HepG2 (cell line): ENCODE measurements around the gene RRN3. TPM values are rescaled to one million over a fixed set of nuclear protein-coding genes. Genes with fewer than 3 reads are reported as not detected.
A peak's percentile ranks its signal among the peaks of the same experiment; 100 is the strongest.

ENCODE experiments used
- ARID4A ChIP-seq: sonication (generic); formaldehyde crosslinking; IDR thresholded peaks from 2 replicates; pipeline ENCODE4 v1.5.0; 2020; ENCODE audit warnings: mild to moderate bottlenecking, missing genetic modification reagents, borderline replicate concordance
- BHLHE40 ChIP-seq: IDR thresholded peaks from 2 replicates; pipeline ENCODE4 v1.6.1; 2011; ENCODE audit warnings: low read length, improper control_type of control experiment
- BRF2 ChIP-seq: sonication (generic); formaldehyde crosslinking; IDR thresholded peaks from 2 replicates; pipeline ENCODE4 v1.8.1; 2022; ENCODE audit warnings: mild to moderate bottlenecking, missing genetic modification reagents
- E2F5 ChIP-seq: sonication (generic); formaldehyde crosslinking; conservative IDR thresholded peaks from 2 replicates; pipeline ENCODE4 v1.4.0; 2020; ENCODE audit warnings: missing genetic modification reagents
- EZH2 ChIP-seq: conservative IDR thresholded peaks from 2 replicates; pipeline ENCODE4 v1.6.1; 2012; ENCODE audit warnings: mild to moderate bottlenecking, low read depth, low read length, moderate library complexity
- HDAC1 ChIP-seq: sonication (generic); formaldehyde crosslinking; IDR thresholded peaks from 2 replicates; pipeline ENCODE4 v1.5.1; 2020; ENCODE audit warnings: mild to moderate bottlenecking, missing genetic modification reagents
- KDM6A ChIP-seq: IDR thresholded peaks from 2 replicates; pipeline ENCODE4 v1.6.1; 2016; ENCODE audit warnings: low read depth
- REXO4 ChIP-seq: sonication (generic); formaldehyde crosslinking; IDR thresholded peaks from 2 replicates; pipeline ENCODE4 v1.8.0; 2022; ENCODE audit warnings: missing genetic modification reagents, mild to moderate bottlenecking, borderline replicate concordance
- RFX3 ChIP-seq: IDR thresholded peaks from 2 replicates; pipeline ENCODE4 v1.6.1; 2016; ENCODE audit warnings: missing biosample characterization, missing genetic modification reagents
- RXRB ChIP-seq: IDR thresholded peaks from 2 replicates; pipeline ENCODE4 v1.6.1; 2016; ENCODE audit warnings: borderline replicate concordance, missing genetic modification reagents, missing compliant biosample characterization
- THAP11 ChIP-seq: IDR thresholded peaks from 2 replicates; pipeline ENCODE4 v1.6.1; 2016; ENCODE audit warnings: missing biosample characterization, missing genetic modification reagents
- ZFP1 ChIP-seq: IDR thresholded peaks from 2 replicates; pipeline ENCODE4 v1.6.1; 2016
- ZMYM4 ChIP-seq: sonication (generic); formaldehyde crosslinking; IDR thresholded peaks from 2 replicates; pipeline ENCODE4 v1.8.1; 2023; ENCODE audit warnings: mild to moderate bottlenecking, missing genetic modification reagents
- ZNF234 ChIP-seq: sonication (generic); formaldehyde crosslinking; conservative IDR thresholded peaks from 2 replicates; pipeline ENCODE4 v1.5.1; 2020; ENCODE audit warnings: mild to moderate bottlenecking, missing genetic modification reagents
- ZNF235 ChIP-seq: sonication (generic); formaldehyde crosslinking; IDR thresholded peaks from 2 replicates; pipeline ENCODE4 v1.8.1; 2023; ENCODE audit warnings: mild to moderate bottlenecking, missing genetic modification reagents, borderline replicate concordance
- ZNF253 ChIP-seq: sonication (generic); formaldehyde crosslinking; IDR thresholded peaks from 2 replicates; pipeline ENCODE4 v1.8.0; 2022; ENCODE audit warnings: mild to moderate bottlenecking, missing genetic modification reagents, borderline replicate concordance
- ZNF282 ChIP-seq: fragments of 450-650 bp; IDR thresholded peaks from 2 replicates; pipeline ENCODE4 v1.6.1; 2018; ENCODE audit not compliant: partially characterized antibody
- ZNF513 ChIP-seq: sonication (generic); formaldehyde crosslinking; conservative IDR thresholded peaks from 2 replicates; pipeline ENCODE4 v1.5.0; 2020; ENCODE audit warnings: missing genetic modification reagents
- ZNF530 ChIP-seq: sonication (generic); formaldehyde crosslinking; IDR thresholded peaks from 2 replicates; pipeline ENCODE4 v1.5.0; 2020; ENCODE audit warnings: low read depth, mild to moderate bottlenecking, missing genetic modification reagents
- ZNF652 ChIP-seq: IDR thresholded peaks from 2 replicates; pipeline ENCODE4 v1.6.1; 2016; ENCODE audit warnings: low read depth, borderline replicate concordance
- ZNF720 ChIP-seq: sonication (generic); formaldehyde crosslinking; IDR thresholded peaks from 2 replicates; pipeline ENCODE4 v1.4.0; 2020; ENCODE audit warnings: missing genetic modification reagents
- ZNF740 ChIP-seq: sonication (generic); formaldehyde crosslinking; IDR thresholded peaks from 2 replicates; pipeline ENCODE4 v1.4.0; 2020; ENCODE audit warnings: missing genetic modification reagents
- polyA plus RNA-seq, 8 experiments: library from polyadenylated mRNA; depleted of rRNA in 3 of 8; stranded (reverse) in 7 of 8; unstranded in 1 of 8; fragments of >200 nt; fragmentation: Illumina TruSeq in 4 of 8; extraction: Trizol in 4 of 8; gene quantifications; 2 replicates each; pipeline versions ENCODE4 v1.2.1 to v1.2.3, GENCODE V29; 2011 to 2016; ENCODE audit warnings: low read depth in 4 of 8, missing spikeins in 1 of 8, mixed read lengths in 1 of 8; ENCODE audit not compliant: insufficient read depth in 1 of 8
- total RNA-seq, 5 experiments: library from RNA; depleted of rRNA; stranded (reverse); fragments of >200 nt; fragmentation: Illumina TruSeq; extraction: Trizol; gene quantifications; 2 replicates each; pipeline ENCODE4 v1.2.3, GENCODE V29; 2016; ENCODE audit warnings: low read depth in 1 of 5

The RRN3 gene
- total and polyA plus RNA-seq, 2 of the 13 experiments (the other 11 are each of a cell fraction or from before 2014, with no cell fraction given) = 45.8 to 67.0 TPM

- TF ChIP-seq KDM6A (CRISPR knock-in tag) = no peak
- TF ChIP-seq ZNF282 = no peak
- no peak for TF ChIP-seq REXO4 (CRISPR knock-in tag)
- TF ChIP-seq ZNF652 (CRISPR knock-in tag) = no peak
- TF ChIP-seq ZNF235 (CRISPR knock-in tag) = no peak; the same call in 1 of the 2 replicates
- TF ChIP-seq ZMYM4 (CRISPR knock-in tag) = 0 out of 2 replicates have a peak, but pooled peaks have one; percentile 3
- TF ChIP-seq EZH2 = no peak
- no peak for TF ChIP-seq ZNF530
- peak; percentile 37; the same call in 1 of the 2 replicates for TF ChIP-seq ZNF513
- TF ChIP-seq BRF2 (CRISPR knock-in tag) = no peak
- TF ChIP-seq ARID4A (CRISPR knock-in tag) = peak; percentile 86; the same call in 1 of the 2 replicates
- TF ChIP-seq THAP11 (CRISPR knock-in tag) = no peak
- TF ChIP-seq E2F5 (CRISPR knock-in tag) = no peak
- TF ChIP-seq BHLHE40 = peak; percentile 78
- no peak; the same call in 1 of the 2 replicates for TF ChIP-seq ZNF253 (CRISPR knock-in tag)
- peak; percentile 49; the same call in 1 of the 2 replicates for TF ChIP-seq ZNF740 (CRISPR knock-in tag)
- 0 out of 2 replicates have a peak, but pooled peaks have one; percentile 79 for TF ChIP-seq ZNF234
- TF ChIP-seq RFX3 = no peak
- no peak; the same call in 1 of the 2 replicates for TF ChIP-seq ZFP1 (CRISPR knock-in tag)
- TF ChIP-seq HDAC1 (CRISPR knock-in tag) = peak; percentile 41
- TF ChIP-seq ZNF720 (CRISPR knock-in tag) = no peak
- TF ChIP-seq RXRB (CRISPR knock-in tag) = 0 out of 2 replicates have a peak, but pooled peaks have one; percentile 5
Observed at GRCh38 chr16:15055141-15056053, 38.7 kb downstream of the RRN3 start (continued).
